ENCODE measurements around the gene ENPP3.

Gene ENPP3

GRCh38 chr6:131782764-131783163 lies 145.7 kb downstream of the ENPP3 start:
- H3K4me3 ChIP-seq (ENCODE audit: low read depth, low read length): no peak overlapping the region
- DNase-seq (ENCODE audit: low read depth): no peak

- no peak for DNase-seq (ENCODE audit: low read depth)
- no peak overlapping the region for H3K4me3 ChIP-seq (ENCODE audit: low read depth, low read length)
These were observed 147.5 kb downstream of the ENPP3 start for GRCh38 chr6:131784561-131784960.

GRCh38 chr6:131787079-131787478 lies 150.0 kb downstream of the ENPP3 start:
- no peak overlapping the region for H3K4me3 ChIP-seq (ENCODE audit: low read depth, low read length)
- no peak for DNase-seq (ENCODE audit: low read depth)

GRCh38 chr6:131787766-131788712 lies 150.9 kb downstream of the ENPP3 start:
- H3K4me3 ChIP-seq (ENCODE audit: low read depth, low read length): no peak overlapping the region
- DNase-seq (ENCODE audit: low read depth): no peak

- DNase-seq (ENCODE audit: low read depth): no peak
These were observed 152.1 kb downstream of the ENPP3 start for GRCh38 chr6:131789219-131789618.

GRCh38 chr6:131791476-131791875 lies 154.4 kb downstream of the ENPP3 start:
- DNase-seq (ENCODE audit: low read depth): no peak
- H3K4me3 ChIP-seq (ENCODE audit: low read depth, low read length): no peak overlapping the region

More at GRCh38 chr6:131789219-131789618, 152.1 kb downstream of the ENPP3 start:
- no peak overlapping the region for H3K4me3 ChIP-seq (ENCODE audit: low read depth, low read length)

GRCh38 chr6:131792091-131792496 lies 155.0 kb downstream of the ENPP3 start:
- no peak overlapping the region for H3K4me3 ChIP-seq (ENCODE audit: low read depth, low read length)
- DNase-seq (ENCODE audit: low read depth): no peak

GRCh38 chr6:131795366-131795765 lies 158.3 kb downstream of the ENPP3 start:
- no peak for DNase-seq (ENCODE audit: low read depth)
- H3K4me3 ChIP-seq (ENCODE audit: low read depth, low read length): no peak overlapping the region

Measured in skeletal muscle cell (primary cell).